Measurements from ENCODE around the gene CLSTN2.

- TF ChIP-seq CTCF (IDR thresholded peaks at IDR 0.05; ENCODE audit: poor library complexity), result no peak
- no peak for TF ChIP-seq EZH2 (IDR thresholded peaks at IDR 0.05; ENCODE audit: borderline replicate concordance)
- TF ChIP-seq EZH2phosphoT487 (IDR thresholded peaks at IDR 0.05; ENCODE audit: low read depth, severe bottlenecking, unreplicated experiment), result no peak
These were observed 251.5 kb downstream of the CLSTN2 start for GRCh38 chr3:140186421-140186920.

Measured in hepatocyte (in vitro differentiated cells).